GM12891 (cell line): ENCODE measurements around the gene IL6R.

Experiments used
- PAX5 ChIP-seq: IDR thresholded peaks from 2 replicates; pipeline ENCODE4 v1.6.1; 2011; ENCODE audit warnings: low read length, moderate library complexity, mild to moderate bottlenecking; ENCODE audit not compliant: insufficient read depth, severe bottlenecking
- POLR2A ChIP-seq: IDR thresholded peaks from 2 replicates; pipeline ENCODE4 v1.6.1; 2011; ENCODE audit warnings: low read depth, low read length, control low read depth
- POLR2AphosphoS5 ChIP-seq: IDR thresholded peaks from 2 replicates; pipeline ENCODE4 v1.6.1; 2011; ENCODE audit warnings: low read depth, low read length, control low read depth
- POU2F2 ChIP-seq: IDR thresholded peaks from 2 replicates; pipeline ENCODE4 v1.6.1; 2011; ENCODE audit warnings: low read depth, mild to moderate bottlenecking, control low read depth, low read length, moderate library complexity
- SPI1 ChIP-seq: IDR thresholded peaks from 2 replicates; pipeline ENCODE4 v1.6.1; 2011; ENCODE audit warnings: low read depth, low read length, control low read depth
- TAF1 ChIP-seq: IDR thresholded peaks from 2 replicates; pipeline ENCODE4 v1.6.1; 2011; ENCODE audit warnings: low read depth, low read length, control low read depth

- TF ChIP-seq POLR2A (no peak), POLR2AphosphoS5 (no peak), TAF1 (no peak), SPI1 (no peak), POU2F2 (no peak), PAX5 (no peak)
These were observed 58.4 kb downstream of the IL6R start for GRCh38 chr1:154463512-154463990.
